NT2/D1 (cell line): ENCODE data around the gene C9orf43.

Experiments used
- SUZ12 ChIP-seq: IDR thresholded peaks from 2 replicates; pipeline ENCODE4 v1.6.1; 2011; ENCODE audit not compliant: insufficient read length, insufficient read depth; ENCODE audit errors: extremely low read depth
- YY1 ChIP-seq: IDR thresholded peaks from 2 replicates; pipeline ENCODE4 v1.6.1; 2011; ENCODE audit not compliant: insufficient read length, insufficient read depth
- ZNF274 ChIP-seq: IDR thresholded peaks from 2 replicates; pipeline ENCODE4 v1.6.1; 2011; ENCODE audit warnings: mild to moderate bottlenecking, low read depth, low read length

DNA sequence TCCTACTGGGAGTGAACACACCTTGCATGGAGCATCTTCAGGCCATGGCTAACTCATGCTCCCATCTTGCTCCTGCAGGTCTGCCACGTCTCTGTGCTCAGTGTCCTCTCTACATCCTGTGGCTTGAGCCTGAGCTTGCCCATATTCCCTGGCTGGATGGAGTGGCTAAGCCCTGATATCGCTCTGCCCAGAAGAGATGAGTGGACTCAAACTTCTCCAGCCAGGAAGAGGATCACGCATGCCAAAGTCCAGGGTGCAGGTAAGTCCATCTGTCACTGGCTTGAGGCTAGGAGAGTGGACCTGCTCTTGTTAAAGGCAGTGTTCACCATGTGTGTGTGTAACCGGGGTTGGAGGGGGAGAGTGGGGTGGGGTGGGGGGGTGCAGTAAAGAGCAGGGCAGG lies 51.4 kb downstream of the C9orf43 start:
- no peak for TF ChIP-seq YY1
- TF ChIP-seq SUZ12: no peak
- no peak for TF ChIP-seq ZNF274
